Esophagus squamous epithelium (tissue), 4 donors: ENCODE data around the gene CASTOR2.
"Not testable (repeated sequence)": the region's sequence is repeated elsewhere in the genome, so short reads cannot be mapped to it uniquely, and the experiment has no call there.

Experiments used
- POLR2A ChIP-seq, 4 donors: fragments of 450-650 bp; IDR thresholded peaks; one replicate each; pipeline ENCODE4 v1.6.1; 2017; ENCODE audit warnings: antibody characterized with exemption in 4 of 4, mild to moderate bottlenecking in 4 of 4, moderate library complexity in 3 of 4
- TF ChIP-seq, protein P1 (sequence below), 6 experiments: fragments of 450-650 bp in 4 of 6; fragments of 200-600 bp in 2 of 6; sonication (generic) in 2 of 6; IDR thresholded peaks; one replicate each; pipeline ENCODE4 v1.5.1; 2016 to 2019; ENCODE audit warnings: antibody characterized with exemption in 6 of 6, mild to moderate bottlenecking in 4 of 6, moderate library complexity in 4 of 6

GRCh38 chr7:74972377-74972776 is 7.9 kb downstream of the CASTOR2 start:
- not testable (repeated sequence) for TF ChIP-seq POLR2A (IDR thresholded peaks at IDR 0.05)
- TF ChIP-seq, protein P1, sequence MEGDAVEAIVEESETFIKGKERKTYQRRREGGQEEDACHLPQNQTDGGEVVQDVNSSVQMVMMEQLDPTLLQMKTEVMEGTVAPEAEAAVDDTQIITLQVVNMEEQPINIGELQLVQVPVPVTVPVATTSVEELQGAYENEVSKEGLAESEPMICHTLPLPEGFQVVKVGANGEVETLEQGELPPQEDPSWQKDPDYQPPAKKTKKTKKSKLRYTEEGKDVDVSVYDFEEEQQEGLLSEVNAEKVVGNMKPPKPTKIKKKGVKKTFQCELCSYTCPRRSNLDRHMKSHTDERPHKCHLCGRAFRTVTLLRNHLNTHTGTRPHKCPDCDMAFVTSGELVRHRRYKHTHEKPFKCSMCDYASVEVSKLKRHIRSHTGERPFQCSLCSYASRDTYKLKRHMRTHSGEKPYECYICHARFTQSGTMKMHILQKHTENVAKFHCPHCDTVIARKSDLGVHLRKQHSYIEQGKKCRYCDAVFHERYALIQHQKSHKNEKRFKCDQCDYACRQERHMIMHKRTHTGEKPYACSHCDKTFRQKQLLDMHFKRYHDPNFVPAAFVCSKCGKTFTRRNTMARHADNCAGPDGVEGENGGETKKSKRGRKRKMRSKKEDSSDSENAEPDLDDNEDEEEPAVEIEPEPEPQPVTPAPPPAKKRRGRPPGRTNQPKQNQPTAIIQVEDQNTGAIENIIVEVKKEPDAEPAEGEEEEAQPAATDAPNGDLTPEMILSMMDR (IDR thresholded peaks at IDR 0.05) = not testable (repeated sequence)
